Fibroblast of skin of scalp (primary cell): ENCODE data around the gene PLCB4.

ENCODE experiments used
- DNase-seq: peaks from one replicate; pipeline ENCODE4 v3.0.0-alpha.2; 2013

PLCB4 gene

DNA sequence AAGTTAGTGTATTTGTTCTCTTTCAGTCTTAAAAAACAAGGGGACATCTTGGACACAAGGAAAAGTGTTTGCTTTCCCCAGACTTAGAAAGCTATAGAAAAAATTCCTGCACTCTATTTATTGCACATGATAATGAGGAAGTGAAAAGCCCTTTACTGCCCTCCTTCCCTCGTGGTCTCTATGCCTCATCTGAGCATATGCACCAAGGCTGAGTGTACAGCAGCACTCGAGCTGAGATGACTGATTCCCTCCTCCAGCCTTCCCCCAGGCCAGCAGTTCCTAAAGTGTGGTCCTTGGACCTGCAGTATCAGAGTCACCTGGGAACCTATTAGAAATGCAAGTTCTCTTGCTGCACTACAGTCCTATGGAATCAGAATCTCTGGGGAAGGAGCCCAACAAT lies 431.2 kb downstream of the PLCB4 start:
- no peak for DNase-seq

DNA sequence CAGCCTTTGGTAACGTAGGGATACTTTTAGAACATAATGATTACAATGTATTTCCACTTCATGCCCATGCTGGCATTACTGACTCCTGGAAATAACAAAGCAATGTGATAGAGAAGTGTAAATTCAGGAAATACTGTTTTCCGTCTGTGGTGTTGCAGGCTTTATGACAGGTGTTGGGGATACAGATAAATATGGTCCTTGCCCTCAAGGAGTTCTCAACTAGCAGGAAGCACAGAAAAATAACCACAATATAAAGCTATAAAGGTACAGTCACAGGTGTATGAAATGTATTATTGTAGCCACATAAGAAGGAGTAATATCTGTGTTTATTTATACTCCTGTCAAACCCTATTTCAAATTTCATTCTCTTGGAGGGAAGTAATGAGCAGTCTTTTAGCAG lies 432.6 kb downstream of the PLCB4 start:
- DNase-seq, result no peak

DNA sequence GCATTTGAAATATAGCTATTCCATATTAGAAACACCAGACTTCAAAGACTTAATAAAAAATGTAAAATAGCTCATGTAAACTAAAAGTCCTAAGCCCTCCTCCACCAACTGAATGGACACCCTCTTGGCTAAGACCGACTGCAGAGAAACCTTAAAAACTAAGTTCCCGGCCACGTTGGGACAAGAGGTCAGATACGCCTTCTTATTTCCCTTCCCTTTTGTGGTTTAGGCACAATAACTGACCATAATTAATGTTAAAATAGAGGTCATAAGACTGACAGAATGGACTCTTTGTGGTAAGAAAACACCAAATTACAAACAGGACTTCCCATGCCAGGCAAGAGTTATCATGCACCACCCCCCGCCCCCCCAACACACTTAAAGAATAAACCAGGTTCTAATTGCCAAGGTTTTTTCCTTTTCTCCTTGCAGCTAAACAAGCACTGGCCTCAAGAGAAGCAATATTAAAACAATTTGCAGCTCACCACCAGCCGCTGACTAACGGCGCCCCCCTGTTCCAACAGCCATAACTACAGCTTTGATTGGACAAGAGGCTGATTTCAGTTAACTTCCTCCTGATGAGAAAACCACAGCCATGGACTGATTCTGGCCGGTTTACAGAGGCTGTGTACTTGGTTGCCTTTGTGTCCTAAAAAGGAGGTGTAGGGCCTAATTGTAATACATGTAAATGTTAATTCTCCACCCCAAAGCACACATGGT lies 434.8 kb downstream of the PLCB4 start:
- DNase-seq, result peak; percentile 73

DNA sequence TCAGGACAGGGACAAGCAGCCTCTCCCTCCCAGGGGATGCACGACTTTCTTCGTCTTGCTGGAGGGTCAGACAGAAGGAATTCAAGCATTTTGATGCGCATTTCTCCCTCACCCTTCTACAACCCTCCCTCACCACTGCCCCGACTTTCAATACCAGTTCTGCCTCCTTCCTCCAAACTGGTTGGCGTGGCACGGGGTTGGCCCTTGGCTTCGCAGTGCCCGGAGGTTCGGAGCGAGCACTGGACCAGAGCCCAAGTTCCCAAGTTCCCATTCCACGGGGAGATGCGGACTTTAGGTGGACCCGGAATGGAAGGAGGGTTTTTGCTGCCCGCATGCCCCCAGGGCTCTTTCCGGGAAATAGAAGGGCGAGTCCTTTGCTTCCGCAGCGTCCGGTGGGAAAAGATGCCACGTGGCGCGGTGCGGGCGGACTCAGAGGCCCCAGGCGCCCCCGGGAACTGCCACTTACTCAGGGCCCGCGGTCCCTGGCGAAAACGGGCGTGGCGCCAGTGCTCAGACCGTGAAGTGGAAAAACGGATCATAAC lies 437.5 kb downstream of the PLCB4 start:
- DNase-seq, result no peak

GRCh38 chr20:9506964-9507369 lies 438.1 kb downstream of the PLCB4 start:
- no peak for DNase-seq

DNA sequence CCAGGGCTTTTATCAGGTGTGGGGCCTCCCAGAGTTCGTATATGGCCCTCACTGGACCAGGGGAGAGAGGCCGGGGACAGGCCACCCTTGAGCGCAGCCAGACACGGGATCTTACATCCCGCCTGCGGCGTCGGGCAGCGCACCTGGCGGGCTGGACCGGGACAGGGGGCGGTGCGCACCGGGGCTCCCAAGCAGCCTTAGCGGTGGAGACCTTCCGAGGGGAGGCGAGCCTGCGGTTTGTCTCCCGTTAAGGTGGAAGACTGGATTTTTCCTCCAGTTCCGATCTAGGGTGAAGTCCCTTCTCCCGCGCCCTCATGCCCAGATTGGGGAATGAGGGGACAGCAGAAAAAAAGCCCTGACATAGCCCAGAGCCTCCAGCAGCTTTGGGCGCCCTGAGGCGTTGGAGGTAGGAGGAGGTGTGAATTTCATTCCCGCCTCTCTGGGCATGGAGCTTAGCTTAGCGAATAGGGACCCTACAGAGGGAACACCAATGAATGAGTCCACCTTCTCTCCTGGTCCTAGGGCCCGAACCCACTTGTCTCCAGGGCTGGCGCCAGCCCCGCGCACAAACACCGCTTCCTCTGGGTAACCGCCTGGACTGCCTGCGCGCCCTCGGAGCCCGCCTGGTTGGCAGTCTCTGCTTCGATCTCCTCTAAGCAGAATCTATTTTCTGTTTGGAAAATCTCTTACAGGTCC lies 438.8 kb downstream of the PLCB4 start:
- no peak for DNase-seq

- no peak for DNase-seq
Measured at GRCh38 chr20:9508240-9508661, 439.4 kb downstream of the PLCB4 start.

DNA sequence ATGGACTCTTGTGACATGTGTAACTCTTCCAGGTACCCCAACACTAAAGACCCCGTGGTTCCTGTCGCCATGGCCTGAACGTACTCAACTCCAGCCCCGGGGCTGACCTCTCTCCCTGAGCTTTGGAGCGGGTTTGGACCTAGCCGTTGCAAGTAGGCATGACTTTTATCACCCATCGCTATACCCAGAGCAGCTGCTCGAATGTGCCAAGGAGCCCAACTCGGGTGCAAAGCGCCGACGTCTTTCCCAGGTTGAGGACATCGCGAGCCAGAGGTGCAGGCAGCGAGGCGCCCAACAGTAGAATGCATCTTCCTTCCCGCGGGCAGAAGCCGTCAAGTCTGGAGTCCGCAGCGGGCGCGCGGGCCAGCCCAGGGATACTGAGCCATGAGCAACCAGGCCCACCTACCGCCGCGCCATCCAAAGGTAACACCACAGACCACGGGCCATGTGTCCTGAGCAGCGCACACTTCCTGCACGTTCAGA lies 439.9 kb downstream of the PLCB4 start:
- no peak for DNase-seq

DNA sequence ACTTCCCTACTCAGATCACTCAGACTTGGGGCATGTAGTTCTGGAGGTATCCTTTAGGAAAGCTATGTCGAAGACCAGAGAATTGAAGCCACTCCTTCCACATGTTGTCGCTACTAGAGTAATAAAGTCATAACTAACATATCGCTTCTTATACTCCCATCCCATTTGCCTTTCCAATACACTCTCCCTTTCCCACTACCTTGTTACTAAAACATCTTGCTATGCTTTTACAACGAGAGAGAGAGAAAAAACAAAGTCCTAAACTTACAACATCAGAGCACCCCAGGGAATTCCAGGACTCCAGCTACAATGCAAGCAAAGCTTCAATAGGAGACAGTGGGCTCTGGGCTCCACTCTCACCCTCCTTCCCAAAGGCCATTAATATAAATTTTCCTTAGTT lies 440.4 kb downstream of the PLCB4 start:
- DNase-seq, result no peak

GRCh38 chr20:9510911-9511310 lies 442.0 kb downstream of the PLCB4 start:
- DNase-seq, result no peak

DNA sequence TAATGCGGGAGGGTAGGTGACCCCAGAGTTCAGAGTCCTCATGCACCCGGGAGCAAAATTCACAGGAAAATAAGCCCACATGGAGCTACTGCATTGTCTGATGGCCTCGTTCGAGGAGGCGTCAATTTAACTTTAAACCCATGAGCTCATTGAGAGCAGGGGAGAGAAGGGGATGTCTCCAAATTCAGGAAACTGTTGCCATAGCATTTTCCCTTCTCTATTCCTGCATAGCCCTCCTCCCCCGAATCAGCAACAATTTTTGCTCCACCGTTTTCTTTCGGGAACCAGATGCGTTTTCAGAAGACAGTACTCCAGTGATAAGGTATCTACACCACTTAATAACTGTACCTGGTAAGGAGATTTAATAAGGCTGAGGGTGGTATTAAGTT lies 445.2 kb downstream of the PLCB4 start:
- no peak for DNase-seq

GRCh38 chr20:9514461-9515213 lies 445.8 kb downstream of the PLCB4 start, which contains the start of gene LAMP5:
Gene LAMP5, plus strand, starts transcription at chr20:9514590. Its CDS starts 263 bp downstream, at chr20:9514853.
- peak; percentile 45 for DNase-seq

DNA sequence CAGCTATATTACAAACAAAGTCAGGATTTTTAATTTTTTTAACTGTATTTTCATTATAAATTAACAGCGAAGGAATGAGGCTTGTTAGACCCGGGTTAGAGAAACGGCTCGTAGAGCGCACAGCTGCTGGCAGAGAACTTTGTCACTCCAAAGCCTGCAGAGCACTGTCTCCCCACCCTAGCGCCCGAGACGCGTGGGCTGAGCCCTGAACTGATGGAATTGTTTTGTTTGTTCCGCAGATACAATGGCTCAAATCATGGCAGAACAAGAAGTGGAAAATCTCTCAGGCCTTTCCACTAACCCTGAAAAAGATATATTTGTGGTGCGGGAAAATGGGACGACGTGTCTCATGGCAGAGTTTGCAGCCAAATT lies 446.3 kb downstream of the PLCB4 start:
- DNase-seq, result no peak

GRCh38 chr20:9515741-9516233 lies 446.9 kb downstream of the PLCB4 start:
- DNase-seq, result no peak

GRCh38 chr20:9516234-9516871 lies 447.5 kb downstream of the PLCB4 start:
- peak; percentile 34 for DNase-seq

GRCh38 chr20:9517297-9518162 lies 448.6 kb downstream of the PLCB4 start:
- DNase-seq, result no peak

DNA sequence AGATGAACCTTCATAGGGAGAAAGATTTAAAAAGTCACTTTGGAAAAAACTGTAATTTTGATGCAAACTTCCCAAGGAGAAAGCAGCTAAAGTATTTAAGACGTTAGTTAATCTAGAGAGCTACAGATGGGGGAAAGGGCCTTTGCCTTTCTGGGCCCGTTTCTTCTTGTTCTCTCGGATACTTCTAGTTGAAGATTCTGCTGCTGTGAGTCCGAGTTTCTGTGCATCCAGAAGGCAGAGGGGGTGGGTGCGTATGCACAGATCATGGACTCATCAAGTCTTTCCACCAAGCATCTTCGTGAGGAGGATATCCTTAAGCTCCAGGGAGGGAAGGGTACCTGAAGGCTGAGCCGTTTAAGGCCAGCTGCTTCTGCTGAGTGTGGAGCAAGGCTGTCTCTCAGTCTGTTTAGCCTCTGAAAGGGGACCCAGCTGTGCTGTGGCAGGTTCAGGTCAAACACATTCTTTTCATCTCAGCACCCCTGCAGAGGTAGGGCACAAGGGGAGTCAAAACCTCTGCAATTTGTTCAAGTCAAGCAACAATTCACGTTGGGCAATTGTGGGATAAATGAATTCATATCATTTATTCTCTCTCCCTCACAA lies 449.8 kb downstream of the PLCB4 start:
- DNase-seq, result no peak

GRCh38 chr20:9520086-9520485 lies 451.2 kb downstream of the PLCB4 start:
- no peak for DNase-seq

DNA sequence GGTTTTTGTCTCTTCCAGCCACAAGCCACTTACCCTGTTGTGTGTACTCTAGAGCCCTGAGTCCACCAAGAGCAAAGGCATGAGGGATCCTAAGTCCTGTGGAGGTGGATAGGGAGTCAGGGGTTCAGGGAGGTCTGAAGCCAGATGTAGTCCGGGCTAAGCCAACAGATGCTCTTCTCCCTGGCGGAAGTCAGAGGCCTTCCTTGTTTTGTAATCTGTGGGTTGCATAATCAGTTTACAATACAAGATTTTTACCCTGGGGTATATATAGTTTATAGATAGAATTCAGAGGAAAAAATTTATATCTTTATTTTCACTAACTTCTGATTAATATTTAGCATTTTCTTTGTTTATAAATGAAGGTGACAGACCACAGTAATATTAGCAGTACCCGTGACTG lies 454.7 kb downstream of the PLCB4 start:
- no peak for DNase-seq
